ENCODE data around the gene MRPS24. TPM values are rescaled to one million over a fixed set of nuclear protein-coding genes. Genes with fewer than 3 reads are reported as not detected.

Gene MRPS24
- total and polyA plus RNA-seq, 2 donors (not counting 3 experiments of a cell fraction or from before 2014, with no cell fraction given): 105 to 279 TPM

GRCh38 chr7:43876241-43876640, 6.9 kb upstream of the MRPS24 start:
- Histone ChIP-seq H3K27me3 (ENCODE audit: control insufficient read depth in 2 of 2, insufficient read depth in 2 of 2, low read length in 2 of 2) (no peaks in the 10 kb centered on the region), H3K27ac (ENCODE audit: insufficient read depth, low read depth, low read length) (no peak overlapping the region), H2AFZ (ENCODE audit: low read depth, low read length) (no peak overlapping the region), H3K36me3 (ENCODE audit: control insufficient read depth in 2 of 2, extremely low read depth in 1 of 2, insufficient read depth in 2 of 2, low read length in 2 of 2) (peaks cover 0 to 20% of the 10 kb centered on the region in 2 experiments), H3K79me2 (ENCODE audit: control insufficient read depth, insufficient read depth, low read length) (peaks cover 6% of the 10 kb centered on the region), H3K9me1 (replicated peaks; ENCODE audit: control insufficient read depth, extremely low read depth, insufficient read depth, low read length) (no peaks in the 10 kb centered on the region), H3K9me3 (replicated peaks; ENCODE audit: control insufficient read depth, insufficient read depth, low read length) (no peaks in the 10 kb centered on the region), H3K4me3 (replicated peaks in 1 of 3; ENCODE audit: insufficient read depth in 1 of 3, low read depth in 1 of 3, low read length in 3 of 3) (no peak overlapping the region), H3K9ac (replicated peaks; ENCODE audit: extremely low read depth, insufficient read depth, low read length) (no peak overlapping the region), H3K4me1 (ENCODE audit: control insufficient read depth, extremely low read depth, insufficient read depth, low read length) (peaks cover 30% of the 10 kb centered on the region), H3K4me2 (ENCODE audit: insufficient read depth, low read length) (no peak overlapping the region), H4K20me1 (replicated peaks; ENCODE audit: control insufficient read depth, extremely low read depth, insufficient read depth, low read length) (no peaks in the 10 kb centered on the region)
- ChIA-PET POLR2A (no interaction called here), CTCF (interaction anchor here (0.9 to 1.1 kb wide), 2 partner anchors 8 to 37 kb away, joined by 3 read pairs; no protein-coding TSS in a partner anchor)
- intact Hi-C loops (cut with micrococcal nuclease) (no loop called here), dilution Hi-C loops (cut with MboI; ENCODE audit: extremely low pct_ligation_motif_present, low sequenced_read_pairs) (no loop called here)
- BruUV-seq (replicated peaks): TSS peak; percentile 26
- FAIRE-seq: no peak
- TF ChIP-seq FOS (IDR thresholded peaks at IDR 0.05; ENCODE audit: borderline replicate concordance, insufficient read depth, low read length) (no peak), JUN (IDR thresholded peaks at IDR 0.05; ENCODE audit: borderline replicate concordance, insufficient read depth, insufficient read length, low read depth) (no peak), MYC (IDR thresholded peaks at IDR 0.05; ENCODE audit: low read depth, low read length) (no peak), GATA2 (IDR thresholded peaks at IDR 0.05; ENCODE audit: insufficient read depth, insufficient read length, low read depth, low read length) (no peak), POLR2AphosphoS5 (IDR thresholded peaks at IDR 0.05; ENCODE audit: insufficient read depth, low read depth, low read length) (no peak), POLR2A (IDR thresholded peaks at IDR 0.05; ENCODE audit: low read depth, low read length) (no peak), EZH2 (IDR thresholded peaks at IDR 0.05; ENCODE audit: borderline replicate concordance, low read depth, low read length, severe bottlenecking) (no peak)
- TF ChIP-seq, protein P1, sequence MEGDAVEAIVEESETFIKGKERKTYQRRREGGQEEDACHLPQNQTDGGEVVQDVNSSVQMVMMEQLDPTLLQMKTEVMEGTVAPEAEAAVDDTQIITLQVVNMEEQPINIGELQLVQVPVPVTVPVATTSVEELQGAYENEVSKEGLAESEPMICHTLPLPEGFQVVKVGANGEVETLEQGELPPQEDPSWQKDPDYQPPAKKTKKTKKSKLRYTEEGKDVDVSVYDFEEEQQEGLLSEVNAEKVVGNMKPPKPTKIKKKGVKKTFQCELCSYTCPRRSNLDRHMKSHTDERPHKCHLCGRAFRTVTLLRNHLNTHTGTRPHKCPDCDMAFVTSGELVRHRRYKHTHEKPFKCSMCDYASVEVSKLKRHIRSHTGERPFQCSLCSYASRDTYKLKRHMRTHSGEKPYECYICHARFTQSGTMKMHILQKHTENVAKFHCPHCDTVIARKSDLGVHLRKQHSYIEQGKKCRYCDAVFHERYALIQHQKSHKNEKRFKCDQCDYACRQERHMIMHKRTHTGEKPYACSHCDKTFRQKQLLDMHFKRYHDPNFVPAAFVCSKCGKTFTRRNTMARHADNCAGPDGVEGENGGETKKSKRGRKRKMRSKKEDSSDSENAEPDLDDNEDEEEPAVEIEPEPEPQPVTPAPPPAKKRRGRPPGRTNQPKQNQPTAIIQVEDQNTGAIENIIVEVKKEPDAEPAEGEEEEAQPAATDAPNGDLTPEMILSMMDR (IDR thresholded peaks at IDR 0.05; ENCODE audit: extremely low read depth in 1 of 2, insufficient read depth in 1 of 2, low read depth in 1 of 2, low read length in 2 of 2): no peak
- TF ChIP-seq, protein P2, sequence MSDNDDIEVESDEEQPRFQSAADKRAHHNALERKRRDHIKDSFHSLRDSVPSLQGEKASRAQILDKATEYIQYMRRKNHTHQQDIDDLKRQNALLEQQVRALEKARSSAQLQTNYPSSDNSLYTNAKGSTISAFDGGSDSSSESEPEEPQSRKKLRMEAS (IDR thresholded peaks at IDR 0.05; ENCODE audit: insufficient read depth, insufficient read length): no peak
- DNase-seq (ENCODE audit: low read depth, low spot score): no peak
